Measurements from ENCODE around the gene NDOR1.

The NDOR1 gene

DNA sequence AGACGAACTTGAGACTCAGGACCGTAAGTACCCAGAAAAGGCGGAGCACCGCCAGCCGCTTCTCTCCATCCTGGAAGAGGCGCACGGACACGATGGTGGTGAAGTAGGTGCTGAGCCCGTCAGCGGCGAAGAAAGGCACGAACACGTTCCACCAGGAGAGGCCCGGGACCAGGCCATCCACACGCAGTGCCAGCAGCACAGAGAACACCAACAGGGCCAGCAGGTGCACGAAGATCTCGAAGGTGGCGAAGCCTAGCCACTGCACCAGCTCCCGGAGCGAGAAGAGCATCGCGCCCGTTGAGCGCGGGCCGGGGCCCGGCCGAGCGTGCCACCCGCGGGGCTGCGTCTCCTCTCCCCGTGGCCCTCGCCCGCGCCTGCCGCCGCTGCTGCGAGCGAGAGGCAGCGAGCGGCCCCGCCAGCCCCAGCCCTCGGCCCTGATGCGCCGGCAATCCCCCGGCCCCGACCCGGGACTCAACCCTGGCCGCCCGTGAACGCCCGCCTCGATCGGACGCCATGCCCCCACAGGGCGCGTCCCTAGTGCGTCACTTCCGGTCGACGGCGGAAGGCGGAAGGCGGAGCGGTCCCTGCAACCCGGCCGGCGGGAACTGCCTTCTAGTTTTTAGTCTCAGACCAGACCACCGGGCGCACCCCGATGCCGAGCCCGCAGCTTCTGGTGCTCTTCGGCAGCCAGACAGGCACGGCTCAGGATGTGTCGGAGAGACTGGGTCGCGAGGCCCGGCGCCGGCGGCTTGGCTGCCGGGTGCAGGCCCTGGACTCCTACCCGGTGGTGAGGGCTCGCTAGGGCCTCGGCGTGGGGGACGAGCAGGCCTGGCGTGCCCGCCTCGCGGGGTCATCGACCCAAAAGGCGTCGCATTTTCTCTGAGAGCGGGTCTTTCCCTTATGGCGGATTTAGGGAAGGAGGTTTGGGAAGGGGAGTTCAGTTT, at the start of gene NDOR1, which contains the start of gene TMEM203:
Gene NDOR1, plus strand, starts transcription at position 575 of the 944 bp plus-strand sequence. Its CDS starts 78 bp downstream, at position 653.
Gene TMEM203, minus strand, starts transcription at position 523 of the 944 bp plus-strand sequence. Its CDS starts 234 bp downstream, at position 289.
- DNase-seq: peak; percentile 56

DNA sequence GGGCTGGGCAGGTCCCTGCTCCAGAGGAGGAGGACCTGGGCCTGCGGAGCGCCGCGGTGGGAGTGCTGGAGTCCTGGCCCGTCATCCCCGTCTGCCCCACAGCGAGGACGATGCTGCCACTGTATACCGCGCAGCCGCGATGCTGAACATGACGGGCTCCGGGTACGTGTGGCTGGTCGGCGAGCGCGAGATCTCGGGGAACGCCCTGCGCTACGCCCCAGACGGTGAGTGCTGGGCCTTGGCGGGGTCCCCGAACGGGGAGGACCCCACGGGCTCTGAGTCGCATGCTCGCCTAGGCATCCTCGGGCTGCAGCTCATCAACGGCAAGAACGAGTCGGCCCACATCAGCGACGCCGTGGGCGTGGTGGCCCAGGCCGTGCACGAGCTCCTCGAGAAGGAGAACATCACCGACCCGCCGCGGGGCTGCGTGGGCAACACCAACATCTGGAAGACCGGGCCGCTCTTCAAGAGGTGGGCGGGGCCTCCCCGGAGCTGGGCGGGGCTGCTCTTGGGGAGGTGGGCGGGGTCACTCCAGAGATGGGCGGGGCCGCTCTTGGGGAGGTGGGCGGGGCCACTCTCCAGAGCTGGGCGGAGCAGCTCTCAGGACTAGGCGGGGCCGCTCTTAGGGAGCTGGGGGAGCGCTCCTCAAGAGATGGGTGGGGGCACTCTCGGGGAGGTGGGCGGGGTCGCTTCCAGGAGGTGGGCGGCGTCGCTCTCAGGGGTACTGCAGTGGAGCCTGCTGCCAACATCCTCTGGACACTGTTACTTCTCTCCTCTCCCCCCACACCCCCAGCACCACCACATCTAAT, 48.7 kb upstream of the NDOR1 start:
- no peak for DNase-seq

- no peak for DNase-seq
These were observed 47.7 kb upstream of the NDOR1 start for GRCh38 chr9:137157618-137158415.

- no peak for DNase-seq
These were observed 46.9 kb upstream of the NDOR1 start for GRCh38 chr9:137158625-137159024.

DNA sequence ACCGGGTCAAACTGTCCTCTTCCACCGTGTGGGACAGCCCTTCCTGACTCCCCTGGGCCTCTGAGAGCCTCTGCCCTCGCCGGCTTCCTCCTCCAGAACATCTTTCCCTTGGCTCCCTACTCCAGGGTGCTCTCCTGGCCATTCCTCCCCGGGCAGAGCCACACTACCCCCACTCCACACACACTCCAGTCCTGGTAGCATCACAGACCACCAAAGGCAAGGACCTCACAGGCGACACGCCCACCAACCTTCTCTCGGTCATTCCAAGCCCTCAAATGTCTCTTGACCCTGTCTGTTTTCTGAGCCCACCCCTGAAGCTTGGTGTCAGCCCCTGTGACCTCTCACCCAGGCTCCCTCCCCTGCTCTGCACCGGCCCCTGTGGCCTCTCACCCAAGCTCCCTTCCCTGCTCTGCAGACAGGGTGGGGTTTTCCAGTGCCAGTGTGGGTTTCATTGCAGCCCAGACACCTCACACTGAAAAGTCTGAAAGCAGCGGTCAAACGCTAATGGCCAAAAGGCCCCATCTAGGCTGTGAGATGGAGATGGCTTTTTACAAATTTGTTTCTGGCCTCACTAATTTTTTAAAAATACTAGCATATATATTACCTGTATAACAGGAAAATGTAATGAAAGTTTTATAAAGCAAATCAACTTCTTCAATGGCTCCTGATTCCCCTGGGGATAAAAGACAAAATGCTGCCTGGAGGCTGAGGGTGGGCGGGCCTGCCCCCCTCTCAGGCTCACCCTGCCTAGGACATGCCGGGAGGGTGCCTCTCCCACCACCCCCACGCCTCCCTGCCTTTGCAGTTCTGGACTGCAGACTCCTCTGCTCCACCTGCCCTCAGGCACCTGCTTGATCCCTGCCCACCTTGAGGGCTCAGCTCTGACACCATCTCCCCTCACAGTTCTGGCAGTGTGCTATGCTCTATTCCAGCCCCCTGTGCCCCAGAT, 46.1 kb upstream of the NDOR1 start:
- DNase-seq: no peak

DNA sequence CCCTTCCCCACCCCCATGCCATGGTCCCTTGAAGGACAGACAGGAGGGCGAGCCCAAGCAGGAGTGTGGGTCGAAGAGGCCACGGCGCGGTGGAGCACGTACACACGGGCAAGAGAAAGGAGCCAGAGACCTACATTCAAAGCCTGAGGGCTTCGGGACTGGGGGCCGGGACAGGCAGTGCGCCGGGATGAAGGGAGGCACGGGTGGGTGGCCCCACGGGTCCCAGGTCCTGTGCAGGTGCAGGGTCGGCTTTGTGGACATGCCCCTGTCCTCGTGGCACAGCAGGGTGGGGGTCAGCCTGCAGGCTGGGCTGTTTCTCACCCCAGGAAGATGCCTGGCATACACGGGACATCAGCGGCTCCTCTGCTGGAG, 45.5 kb upstream of the NDOR1 start:
- no peak for DNase-seq

GRCh38 chr9:137160716-137161557, 44.6 kb upstream of the NDOR1 start:
- peak; percentile 65 for DNase-seq

- DNase-seq: no peak
These were observed 43.7 kb upstream of the NDOR1 start for GRCh38 chr9:137161558-137162486.

DNA sequence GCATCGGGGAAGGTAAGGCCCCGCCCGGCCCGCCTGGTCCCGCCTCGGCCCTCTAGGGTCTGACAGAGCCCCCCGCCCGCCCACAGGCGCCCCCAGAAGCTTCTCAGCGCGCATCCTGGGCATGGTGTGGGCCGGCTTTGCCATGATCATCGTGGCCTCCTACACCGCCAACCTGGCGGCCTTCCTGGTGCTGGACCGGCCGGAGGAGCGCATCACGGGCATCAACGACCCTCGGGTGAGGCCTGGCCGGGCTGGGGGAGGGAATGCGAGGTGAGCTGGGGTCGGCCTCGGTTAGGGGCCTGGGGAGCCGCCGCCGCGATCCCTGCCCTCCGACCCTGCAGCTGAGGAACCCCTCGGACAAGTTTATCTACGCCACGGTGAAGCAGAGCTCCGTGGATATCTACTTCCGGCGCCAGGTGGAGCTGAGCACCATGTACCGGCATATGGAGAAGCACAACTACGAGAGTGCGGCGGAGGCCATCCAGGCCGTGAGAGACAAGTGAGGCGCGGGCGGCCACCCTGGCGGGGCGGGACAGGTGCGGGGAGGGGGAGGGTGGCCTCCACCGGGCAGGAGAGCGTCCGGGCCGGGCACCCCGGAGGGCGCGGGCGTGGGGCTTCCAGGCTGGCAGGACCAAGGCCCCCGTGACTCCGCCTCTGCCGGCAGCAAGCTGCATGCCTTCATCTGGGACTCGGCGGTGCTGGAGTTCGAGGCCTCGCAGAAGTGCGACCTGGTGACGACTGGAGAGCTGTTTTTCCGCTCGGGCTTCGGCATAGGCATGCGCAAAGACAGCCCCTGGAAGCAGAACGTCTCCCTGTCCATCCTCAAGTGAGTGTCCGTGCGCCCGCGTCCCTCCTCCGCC, 42.8 kb upstream of the NDOR1 start:
- DNase-seq: peak; percentile 25

DNA sequence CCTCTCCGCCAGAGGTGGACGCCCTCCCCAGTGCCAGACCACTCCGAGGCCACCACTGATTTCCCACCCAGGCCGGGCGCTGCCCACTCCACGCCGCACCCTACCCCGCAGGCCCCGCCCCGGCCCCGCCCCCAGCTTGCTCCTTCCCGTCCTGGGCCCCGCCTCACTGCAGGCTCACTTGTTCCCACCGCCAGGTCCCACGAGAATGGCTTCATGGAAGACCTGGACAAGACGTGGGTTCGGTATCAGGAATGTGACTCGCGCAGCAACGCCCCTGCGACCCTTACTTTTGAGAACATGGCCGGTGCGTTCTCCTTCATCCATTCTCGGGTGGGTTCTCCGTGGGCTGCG, 42.2 kb upstream of the NDOR1 start:
- DNase-seq: no peak

- DNase-seq: no peak
These were observed 41.7 kb upstream of the NDOR1 start for GRCh38 chr9:137163805-137164204.

DNA sequence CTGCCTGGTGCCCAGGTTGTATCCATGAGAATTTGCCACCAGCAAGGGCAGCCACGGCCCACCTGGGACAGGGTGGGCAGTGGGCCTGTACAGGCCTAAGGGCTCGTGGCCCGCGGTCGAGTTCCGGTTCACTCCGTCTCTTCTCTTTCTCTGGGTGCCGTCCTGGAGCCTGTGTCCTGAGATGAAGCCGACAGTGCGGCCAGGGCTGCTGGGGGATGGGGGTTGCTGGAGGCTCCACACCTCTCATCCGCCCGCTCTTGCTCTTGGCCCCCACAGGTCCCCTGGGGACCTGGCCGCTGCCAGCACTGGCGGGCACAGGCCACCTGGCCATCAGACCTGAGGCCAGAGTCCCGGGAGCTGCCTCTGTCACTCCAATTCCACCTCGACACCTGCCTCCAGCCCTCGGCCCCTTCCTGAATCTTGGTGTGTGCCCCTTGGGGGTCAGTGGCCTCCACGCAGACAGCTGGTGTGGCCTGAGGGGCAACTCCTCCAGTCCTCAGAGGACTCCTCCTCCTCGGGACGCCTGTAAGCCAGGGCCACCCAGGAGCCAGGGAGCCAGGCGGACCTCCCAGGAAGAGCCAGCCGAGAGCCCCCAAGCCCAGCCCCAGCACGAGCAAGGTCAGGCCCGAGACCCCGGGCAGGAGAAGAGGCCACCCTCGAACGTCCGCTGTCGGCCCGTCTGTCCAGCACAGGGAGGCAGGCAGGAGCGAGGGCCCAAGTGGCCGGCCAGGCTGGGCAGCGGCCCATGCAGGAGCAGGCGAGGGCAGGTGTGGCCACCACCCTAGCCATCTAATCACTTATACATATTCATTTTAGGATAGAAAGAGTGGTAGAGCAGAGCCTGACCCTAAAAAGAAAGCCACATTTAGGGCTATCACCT, 40.9 kb upstream of the NDOR1 start:
- DNase-seq: no peak

DNA sequence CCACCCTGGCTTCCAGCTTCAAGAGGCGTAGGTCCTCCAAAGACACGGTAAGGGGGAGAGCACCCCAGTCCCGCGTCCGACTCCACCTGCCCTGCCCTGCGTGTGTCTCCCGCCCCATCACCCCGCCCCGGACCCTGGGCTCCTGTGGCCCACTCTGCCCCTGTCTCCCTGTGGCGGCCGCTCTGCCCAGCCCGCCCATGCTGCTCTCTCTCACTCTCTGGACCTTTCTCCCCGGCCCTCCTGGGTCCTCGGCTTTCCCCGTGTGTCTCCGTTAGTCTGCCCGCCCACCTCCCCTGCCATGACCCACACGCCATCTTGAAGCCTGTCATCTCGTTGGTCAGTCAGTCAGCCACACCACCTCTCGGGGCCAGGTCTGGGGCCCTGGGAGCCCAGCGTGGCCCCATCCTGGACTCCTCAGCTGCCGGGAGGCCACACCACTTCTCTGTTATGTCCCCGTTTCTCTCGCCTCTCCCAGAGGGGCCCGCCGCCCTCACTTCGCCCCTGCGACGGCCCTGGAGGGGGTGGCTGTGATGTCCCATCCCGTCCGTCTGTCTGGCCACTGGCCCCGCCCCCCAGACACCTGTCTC, 40.2 kb upstream of the NDOR1 start:
- DNase-seq: no peak

DNA sequence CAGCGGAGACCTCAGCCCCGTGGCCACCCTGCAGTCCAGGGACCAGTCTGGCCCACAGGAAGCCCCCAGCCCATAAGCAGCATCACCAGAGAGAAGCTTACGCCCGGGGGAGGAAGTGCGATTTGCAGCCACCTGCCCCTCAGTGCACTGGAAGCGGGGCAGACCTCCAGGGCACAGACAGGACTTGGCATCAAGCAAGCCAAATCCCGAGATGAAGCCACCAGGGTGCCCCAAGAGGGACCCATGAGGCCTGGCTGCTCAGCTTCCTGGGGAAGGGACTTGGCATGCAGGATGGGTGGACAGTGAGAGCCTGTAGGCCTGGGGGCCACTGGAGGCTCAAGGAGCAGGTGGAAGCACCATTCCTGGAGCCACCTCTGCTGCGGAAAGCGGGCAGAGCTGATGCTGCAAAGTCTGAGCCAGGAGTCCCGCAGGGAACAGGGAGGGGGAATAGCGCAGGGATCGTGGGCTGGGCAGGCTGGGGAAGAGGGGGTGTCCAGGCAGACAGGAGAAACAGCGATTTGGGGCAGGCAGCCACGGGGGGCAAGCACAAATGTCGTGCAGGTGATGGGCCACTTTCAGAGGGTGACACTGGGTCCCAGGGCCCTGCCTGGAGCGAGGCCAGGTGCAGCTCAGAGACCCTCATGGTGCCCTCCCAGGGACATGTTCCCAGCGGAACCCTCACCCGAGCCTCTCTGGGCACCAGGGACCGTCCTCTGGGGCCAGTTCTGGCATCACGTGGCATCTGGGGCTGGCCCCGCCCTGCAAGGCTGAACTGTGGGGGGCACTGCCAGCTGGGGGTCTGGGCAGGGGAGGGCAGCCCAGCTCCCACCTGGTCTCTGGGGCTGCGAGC, 38.9 kb upstream of the NDOR1 start:
- no peak for DNase-seq

GRCh38 chr9:137167277-137167746, 38.2 kb upstream of the NDOR1 start:
- no peak for DNase-seq

All from NCI-H1105 treated with DMSO at 0.1 percent for 48 hours (cell line).